ENCODE measurements around the gene STAMBP.
"Not testable (repeated sequence)": the region's sequence is repeated elsewhere in the genome, so short reads cannot be mapped to it uniquely, and the experiment has no call there.

Gene STAMBP

DNA sequence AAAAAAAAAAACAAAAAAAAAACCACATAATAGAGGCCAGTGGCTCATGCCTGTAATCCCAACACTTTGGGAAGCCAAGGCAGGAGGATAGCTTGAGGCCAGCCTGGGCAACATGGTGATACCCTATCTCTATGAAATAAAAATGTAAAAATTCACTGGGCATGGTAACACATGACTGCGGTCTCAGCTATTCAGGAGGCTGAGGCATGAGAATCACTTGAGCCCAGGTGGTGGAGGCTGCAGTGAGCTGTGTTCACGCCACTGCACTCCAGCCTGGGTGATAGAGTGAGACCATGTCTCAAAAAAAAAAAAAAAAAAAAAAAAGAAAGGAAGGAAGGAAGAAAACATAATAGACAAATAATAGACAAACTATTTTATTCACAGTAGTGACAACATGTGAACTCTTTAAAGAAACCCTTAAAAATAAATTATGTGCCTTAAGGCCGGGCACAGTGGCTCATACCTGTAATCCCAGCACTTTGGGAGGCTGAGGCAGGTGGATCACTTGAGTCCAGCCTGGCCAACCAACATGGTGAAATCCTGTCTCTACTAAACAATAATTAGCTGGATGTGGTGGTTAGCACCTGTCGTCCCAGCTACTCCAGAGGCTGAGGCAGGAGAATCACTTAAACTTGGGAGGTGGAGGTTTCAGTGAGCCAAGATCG lies 75.3 kb downstream of the STAMBP start:
- not testable (repeated sequence) for H3K4me3 ChIP-seq (ENCODE audit: low read depth, low read length)

DNA sequence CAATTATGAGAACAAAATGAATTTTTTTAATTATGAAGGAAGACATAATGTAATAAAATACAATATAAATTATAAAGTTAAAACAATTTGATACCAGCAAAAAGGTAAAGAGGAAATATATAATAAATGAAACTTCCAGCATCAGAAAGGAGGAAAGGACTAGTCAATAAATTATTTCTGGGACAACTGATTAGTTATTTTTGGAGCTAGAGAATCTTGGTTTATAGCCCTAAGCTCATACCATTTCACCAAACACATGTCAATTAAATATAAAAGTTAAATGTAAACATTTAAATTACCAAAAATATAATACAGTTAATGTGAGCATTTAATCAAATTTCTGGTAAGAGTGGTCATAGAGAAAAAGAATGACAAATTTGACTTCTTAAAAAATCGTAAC lies 76.2 kb downstream of the STAMBP start:
- no peak overlapping the region for H3K4me3 ChIP-seq (ENCODE audit: low read depth, low read length)

DNA sequence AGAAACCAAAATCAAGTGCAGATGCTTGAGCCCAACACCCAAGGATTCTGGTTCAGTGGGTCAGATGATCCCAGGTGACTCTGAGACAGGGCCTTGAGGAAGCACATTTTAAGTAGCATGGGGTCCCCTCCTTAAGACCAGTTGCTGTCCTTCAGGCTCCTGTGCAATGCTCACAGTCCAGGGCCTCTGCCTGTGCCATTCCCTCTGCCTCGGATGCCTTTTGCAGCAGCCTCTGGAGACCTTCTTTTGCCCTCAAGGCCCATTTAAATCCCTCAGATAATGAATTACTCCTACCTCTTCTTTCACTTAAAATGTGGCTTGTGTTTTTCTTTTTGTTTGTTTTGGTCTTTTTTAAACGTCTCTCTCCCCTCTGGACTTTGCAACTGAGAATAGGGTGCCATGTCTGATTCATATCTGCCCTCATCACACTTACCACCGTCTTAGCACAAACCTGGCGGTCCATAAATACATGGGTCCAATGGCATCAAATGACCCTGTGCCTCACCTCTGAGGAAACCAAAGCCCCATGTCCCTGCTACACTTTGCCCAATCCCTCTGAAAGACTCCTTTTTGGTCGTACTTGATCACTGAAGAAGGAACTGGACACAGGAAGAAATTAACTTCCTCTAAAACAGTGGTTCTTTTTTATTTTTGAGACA lies 78.2 kb downstream of the STAMBP start:
- H3K4me3 ChIP-seq (ENCODE audit: low read depth, low read length) = no peak overlapping the region

DNA sequence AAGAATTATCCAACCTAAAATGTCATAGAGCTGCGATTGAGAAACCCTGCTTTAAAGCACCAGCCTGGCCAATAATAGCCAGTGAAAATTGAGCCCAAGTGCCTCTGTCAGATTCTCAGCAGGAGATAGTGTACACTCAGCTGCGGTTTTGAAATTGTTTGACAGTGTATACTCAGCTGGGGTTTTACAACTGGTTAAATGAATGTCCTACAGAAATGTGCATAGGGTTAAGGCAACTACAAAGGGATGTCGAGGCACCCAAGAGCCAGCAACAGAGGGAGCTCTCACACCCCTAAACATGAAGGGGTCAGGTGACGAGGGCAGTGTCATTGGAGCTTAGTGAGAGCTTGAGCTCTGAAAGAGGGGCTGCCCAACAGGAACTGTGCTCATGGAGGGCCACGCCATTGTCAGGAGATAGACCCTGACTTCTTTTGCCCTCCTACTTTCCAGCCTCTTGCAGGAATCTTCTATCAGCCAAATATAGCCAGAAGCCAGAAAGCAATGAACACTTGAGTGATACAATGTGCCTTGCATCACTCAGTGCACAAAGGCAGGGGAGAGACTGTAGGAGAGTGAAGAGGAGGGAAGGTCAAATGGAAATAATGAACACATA lies 79.2 kb downstream of the STAMBP start:
- no peak overlapping the region for H3K4me3 ChIP-seq (ENCODE audit: low read depth, low read length)

GRCh38 chr2:73908689-73909652 lies 80.2 kb downstream of the STAMBP start:
- no peak overlapping the region for H3K4me3 ChIP-seq (ENCODE audit: low read depth, low read length)

DNA sequence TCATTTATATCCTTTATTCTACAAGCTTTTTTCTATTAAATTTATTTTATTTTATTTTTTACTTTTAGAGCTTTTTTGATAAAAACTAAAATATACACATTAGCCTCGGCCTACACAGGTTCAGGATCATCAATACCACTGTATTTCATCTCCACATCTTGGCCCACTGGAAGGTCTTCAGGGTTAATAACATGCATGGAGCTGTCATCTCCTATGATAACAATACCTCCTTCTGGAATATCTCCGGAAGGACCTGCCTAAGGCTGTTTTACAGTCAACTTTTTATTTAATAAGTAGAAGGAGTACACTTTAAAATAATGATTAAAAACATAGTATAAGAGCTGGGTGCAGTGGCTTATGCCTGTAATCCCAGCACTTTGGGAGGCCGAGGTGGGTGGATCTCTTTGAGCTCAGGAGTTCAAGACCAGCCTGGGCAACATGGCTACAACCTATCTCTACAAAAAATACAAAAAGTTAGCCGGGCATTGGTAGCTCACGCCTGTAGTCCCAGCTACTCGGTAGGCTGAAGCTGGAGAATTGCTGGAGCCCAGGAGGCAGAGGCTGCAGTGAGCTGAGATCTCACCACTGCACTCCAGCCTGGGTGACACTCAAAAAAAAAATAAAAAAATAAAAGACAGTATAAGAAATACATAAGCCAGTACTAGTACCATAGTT lies 82.2 kb downstream of the STAMBP start:
- no peak overlapping the region for H3K4me3 ChIP-seq (ENCODE audit: low read depth, low read length)

- no peak overlapping the region for H3K4me3 ChIP-seq (ENCODE audit: low read depth, low read length)
Observed at GRCh38 chr2:73911548-73912208, 82.9 kb downstream of the STAMBP start.

DNA sequence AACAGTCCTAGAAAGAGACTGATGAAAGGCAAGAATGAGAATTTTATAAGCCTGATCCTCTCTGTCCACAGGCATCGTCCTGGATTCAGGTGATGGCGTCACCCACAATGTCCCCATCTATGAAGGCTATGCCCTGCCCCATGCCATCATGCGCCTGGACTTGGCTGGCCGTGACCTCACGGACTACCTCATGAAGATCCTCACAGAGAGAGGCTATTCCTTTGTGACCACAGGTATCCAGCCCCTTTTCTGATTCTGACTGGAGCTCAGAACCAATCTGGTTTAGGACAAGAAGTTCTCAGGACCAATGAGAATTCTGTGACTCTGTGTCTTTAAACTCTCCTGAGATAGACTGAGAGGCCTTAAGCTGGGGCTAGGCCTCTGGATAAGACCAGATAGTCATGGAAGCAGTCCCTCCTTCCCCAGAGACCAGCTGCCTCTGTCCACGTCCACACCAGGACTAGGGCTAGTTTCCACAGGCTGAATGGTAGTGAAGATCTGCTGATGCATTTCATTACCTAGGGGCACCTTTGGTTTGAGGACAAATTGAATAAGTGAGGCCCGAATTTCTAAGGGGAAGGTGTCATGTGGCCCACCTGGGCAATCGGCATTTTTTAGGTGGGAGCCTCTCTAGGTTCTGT lies 84.8 kb downstream of the STAMBP start:
- H3K4me3 ChIP-seq (ENCODE audit: low read depth, low read length) = no peak overlapping the region

DNA sequence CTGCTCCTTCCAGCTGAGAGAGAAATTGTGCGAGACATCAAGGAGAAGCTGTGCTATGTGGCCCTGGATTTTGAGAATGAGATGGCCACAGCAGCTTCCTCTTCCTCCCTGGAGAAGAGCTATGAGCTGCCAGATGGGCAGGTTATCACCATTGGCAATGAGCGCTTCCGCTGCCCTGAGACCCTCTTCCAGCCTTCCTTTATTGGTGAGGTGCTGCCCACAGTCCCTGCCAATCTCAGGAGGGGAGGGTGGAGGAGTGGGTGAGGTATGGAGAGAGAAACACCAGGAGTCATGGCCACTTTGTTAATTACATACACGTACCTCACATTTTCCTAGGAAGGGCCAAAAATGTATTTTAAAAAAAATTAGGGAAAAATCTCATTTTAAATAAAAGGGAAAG lies 85.9 kb downstream of the STAMBP start:
- H3K4me3 ChIP-seq (ENCODE audit: low read depth, low read length) = no peak overlapping the region

GRCh38 chr2:73915437-73915993 lies 86.8 kb downstream of the STAMBP start:
- H3K4me3 ChIP-seq (ENCODE audit: low read depth, low read length) = no peak overlapping the region

DNA sequence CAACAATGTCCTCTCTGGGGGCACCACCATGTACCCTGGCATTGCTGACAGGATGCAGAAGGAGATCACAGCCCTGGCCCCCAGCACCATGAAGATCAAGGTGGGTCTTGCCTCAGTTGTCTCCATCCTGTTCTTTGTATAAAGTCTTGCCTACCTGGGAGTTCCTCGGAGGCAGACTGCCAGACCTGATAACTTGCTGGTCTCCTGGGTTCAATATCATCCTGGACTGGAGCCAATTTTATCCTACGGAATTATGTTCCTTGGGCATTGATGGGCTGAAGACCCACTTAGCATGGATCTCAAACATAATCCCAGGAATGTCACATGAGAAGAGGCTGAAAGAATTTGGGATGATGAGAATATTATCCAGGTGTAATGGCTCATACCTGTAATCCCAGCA lies 87.9 kb downstream of the STAMBP start:
- no peak overlapping the region for H3K4me3 ChIP-seq (ENCODE audit: low read depth, low read length)

- no peak overlapping the region for H3K4me3 ChIP-seq (ENCODE audit: low read depth, low read length)
Observed at GRCh38 chr2:73917296-73917695, 88.5 kb downstream of the STAMBP start.

GRCh38 chr2:73917696-73918207 lies 89.0 kb downstream of the STAMBP start:
- H3K4me3 ChIP-seq (ENCODE audit: low read depth, low read length) = no peak overlapping the region

GRCh38 chr2:73918856-73919255 lies 90.1 kb downstream of the STAMBP start:
- no peak overlapping the region for H3K4me3 ChIP-seq (ENCODE audit: low read depth, low read length)

- no peak overlapping the region for H3K4me3 ChIP-seq (ENCODE audit: low read depth, low read length)
Observed at GRCh38 chr2:73919596-73920228, 91.0 kb downstream of the STAMBP start.

DNA sequence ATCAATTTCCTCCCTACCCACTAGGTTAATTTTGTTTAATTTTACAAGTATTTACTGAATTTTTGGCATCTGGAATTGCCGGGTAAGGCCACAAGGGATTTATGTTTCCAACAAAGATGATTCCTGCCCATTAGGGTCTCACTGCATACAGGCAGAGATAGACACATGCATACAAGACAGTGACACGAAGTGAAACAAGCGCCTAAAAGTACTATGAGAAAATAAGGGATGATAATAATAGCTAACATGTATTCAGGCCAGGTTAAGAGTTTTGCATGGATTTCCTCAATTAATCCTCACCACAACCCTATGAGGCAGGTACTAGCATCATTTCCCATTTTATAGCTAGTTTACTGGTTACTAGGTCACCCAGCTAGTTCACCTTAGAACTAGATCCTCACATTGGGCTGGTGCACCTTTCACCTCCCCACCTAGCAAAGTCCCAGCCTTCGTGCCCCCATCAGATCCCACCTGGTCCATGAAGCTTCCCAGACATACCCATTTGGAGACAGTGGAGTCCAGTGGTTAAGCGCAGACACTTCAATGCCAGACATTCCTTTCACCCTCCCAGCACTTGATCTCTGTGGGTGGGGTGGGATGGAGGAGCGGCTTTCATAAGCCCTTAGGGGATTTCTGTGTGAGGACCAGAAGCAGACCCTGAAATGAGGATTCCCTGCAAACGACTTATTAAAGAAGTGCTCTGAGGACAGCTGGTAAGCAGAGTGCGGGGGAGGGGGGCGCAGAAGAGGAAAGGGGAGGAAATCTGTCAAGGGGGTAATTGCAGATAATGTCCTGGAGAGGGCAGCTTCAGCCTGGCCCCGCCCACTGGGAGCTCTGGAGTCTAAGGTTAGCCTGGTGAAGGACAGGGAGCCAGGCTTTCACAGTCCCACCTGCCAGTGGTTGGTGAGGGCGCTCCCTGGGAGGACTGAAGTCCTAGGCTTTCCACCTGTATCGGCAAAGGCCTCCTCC lies 92.1 kb downstream of the STAMBP start:
- H3K4me3 ChIP-seq (ENCODE audit: low read depth, low read length) = no peak overlapping the region

- H3K4me3 ChIP-seq (ENCODE audit: low read depth, low read length) = no peak overlapping the region
Observed at GRCh38 chr2:73921581-73921980, 92.8 kb downstream of the STAMBP start.

GRCh38 chr2:73922681-73923080 lies 93.9 kb downstream of the STAMBP start:
- no peak overlapping the region for H3K4me3 ChIP-seq (ENCODE audit: low read depth, low read length)

Measured in iPS-11a (cell line).